ENCODE data around the gene TENT4A. TPM values are rescaled to one million over a fixed set of nuclear protein-coding genes. Genes with fewer than 3 reads are reported as not detected.

TENT4A gene
- total and polyA plus RNA-seq, 2 donors, result 13.0 to 26.8 TPM

DNA sequence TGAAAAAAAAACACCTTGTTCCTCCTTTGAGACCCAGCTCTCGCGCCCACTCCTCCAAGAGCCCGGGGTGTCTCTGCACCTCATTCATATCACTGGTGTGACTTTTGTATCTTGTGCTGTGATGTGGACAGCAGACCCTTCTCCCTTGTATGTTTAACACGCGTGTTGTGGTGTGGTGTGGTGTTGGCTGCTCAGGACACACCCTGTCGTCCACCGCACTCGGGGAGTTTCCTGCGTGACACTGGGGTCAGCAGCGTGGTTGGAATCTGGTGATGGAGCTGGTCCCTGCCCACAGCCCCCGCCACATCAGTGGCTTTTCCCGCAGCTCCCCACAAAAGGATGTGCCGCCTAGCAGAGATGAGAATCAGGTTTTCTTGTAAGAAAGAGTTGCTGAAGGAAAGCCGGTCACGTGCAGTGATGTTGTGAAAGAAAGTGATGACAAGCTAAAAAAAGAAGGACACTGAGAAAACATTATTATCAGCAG is 61.5 kb downstream of the TENT4A start:
- Histone ChIP-seq H3K4me3 (ENCODE audit: low read depth, low read length) (no peak overlapping the region), H3K36me3 (ENCODE audit: insufficient read depth) (no peaks in the 10 kb centered on the region), H3K4me1 (ENCODE audit: insufficient read depth) (no peaks in the 10 kb centered on the region), H3K27ac (ENCODE audit: low read depth) (no peak overlapping the region)
- no peak for DNase-seq (ENCODE audit: extremely low spot score)
- 67% methylated on average over 15 of the region's 15 CpGs for WGBS

DNA sequence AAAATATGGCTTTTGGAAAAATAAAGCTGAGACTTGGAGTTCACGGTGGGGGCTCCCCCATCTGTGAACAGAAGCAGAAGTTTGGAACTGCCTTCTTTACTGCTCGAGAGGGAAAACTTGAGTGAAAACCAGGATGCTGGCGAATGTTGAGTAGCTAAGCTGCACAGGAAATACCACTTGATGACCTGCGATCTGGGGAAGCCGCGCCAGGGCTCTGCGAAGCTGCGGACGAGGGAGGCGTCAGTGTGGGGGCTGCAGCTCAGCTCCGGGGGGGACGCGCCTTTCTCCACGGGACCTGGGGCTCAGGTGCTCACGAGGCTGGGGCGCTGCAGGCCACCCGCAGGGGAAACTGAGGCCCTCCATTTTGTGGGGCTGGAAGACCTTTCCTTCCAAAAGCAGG is 62.3 kb downstream of the TENT4A start:
- Histone ChIP-seq H3K27ac (ENCODE audit: low read depth) (no peak overlapping the region), H3K36me3 (ENCODE audit: insufficient read depth) (no peaks in the 10 kb centered on the region), H3K4me3 (ENCODE audit: low read depth, low read length) (no peak overlapping the region), H3K4me1 (ENCODE audit: insufficient read depth) (no peaks in the 10 kb centered on the region)
- WGBS, result 38% methylated on average over 17 of the region's 17 CpGs
- no peak for DNase-seq (ENCODE audit: extremely low spot score)

DNA sequence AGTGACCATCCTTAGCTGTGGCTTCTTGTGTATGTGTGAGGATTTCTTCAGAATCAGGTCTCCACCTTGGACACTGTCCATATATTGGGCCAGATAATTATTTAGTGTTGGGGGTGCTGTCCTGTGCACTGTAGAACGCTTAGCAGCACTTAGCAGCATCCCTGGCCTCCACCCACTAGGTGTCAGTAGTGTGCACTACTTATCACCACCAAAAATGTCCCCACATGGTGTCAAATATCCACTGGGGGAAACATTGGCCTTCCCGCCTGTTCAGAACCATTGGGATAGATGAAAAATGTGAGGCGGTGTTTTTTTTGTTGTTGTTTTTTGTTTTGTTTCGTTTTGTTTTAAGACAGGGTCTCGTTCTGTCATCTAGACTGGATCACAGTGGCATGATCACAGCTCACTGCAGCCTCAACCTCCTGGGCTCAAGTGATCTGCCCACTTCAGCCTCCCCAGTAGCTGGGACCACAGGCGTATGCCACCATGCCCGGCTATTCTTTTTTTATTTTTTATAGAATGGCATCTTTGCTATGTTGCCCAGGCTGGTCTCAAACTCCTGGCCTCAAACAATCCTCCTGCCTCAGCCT is 67.7 kb downstream of the TENT4A start:
- no peak for DNase-seq (ENCODE audit: extremely low spot score)
- H3K4me1 ChIP-seq (ENCODE audit: insufficient read depth), result no peaks in the 10 kb centered on the region
- H3K4me3 ChIP-seq (ENCODE audit: low read depth, low read length), result no peak overlapping the region
- H3K27ac ChIP-seq (ENCODE audit: low read depth), result no peak overlapping the region
- WGBS, result 90% methylated on average over 7 of the region's 7 CpGs
- no peaks in the 10 kb centered on the region for H3K36me3 ChIP-seq (ENCODE audit: insufficient read depth)

DNA sequence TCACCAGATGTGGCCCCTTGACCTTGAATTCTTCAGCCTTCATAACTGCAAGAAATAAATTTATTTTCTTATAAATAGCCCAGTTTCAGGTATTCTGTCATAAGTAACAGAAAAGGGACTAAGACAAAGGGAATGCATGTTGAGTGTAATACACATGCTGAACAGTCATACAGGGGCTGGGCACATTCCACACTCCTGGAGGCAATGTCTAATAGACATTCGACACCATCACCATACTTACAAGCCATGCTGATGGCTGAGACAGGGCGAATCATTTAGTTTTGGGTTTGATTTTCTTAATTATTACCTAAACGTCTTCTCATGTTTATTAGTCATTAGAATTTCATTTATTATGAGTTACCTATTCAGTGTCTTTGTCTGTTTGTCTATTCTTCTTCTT is 68.5 kb downstream of the TENT4A start:
- no peak for DNase-seq (ENCODE audit: extremely low spot score)
- Histone ChIP-seq H3K4me3 (ENCODE audit: low read depth, low read length) (no peak overlapping the region), H3K27ac (ENCODE audit: low read depth) (no peak overlapping the region), H3K4me1 (ENCODE audit: insufficient read depth) (no peaks in the 10 kb centered on the region), H3K36me3 (ENCODE audit: insufficient read depth) (no peaks in the 10 kb centered on the region)
- 84% methylated on average over 3 of the region's 3 CpGs for WGBS

DNA sequence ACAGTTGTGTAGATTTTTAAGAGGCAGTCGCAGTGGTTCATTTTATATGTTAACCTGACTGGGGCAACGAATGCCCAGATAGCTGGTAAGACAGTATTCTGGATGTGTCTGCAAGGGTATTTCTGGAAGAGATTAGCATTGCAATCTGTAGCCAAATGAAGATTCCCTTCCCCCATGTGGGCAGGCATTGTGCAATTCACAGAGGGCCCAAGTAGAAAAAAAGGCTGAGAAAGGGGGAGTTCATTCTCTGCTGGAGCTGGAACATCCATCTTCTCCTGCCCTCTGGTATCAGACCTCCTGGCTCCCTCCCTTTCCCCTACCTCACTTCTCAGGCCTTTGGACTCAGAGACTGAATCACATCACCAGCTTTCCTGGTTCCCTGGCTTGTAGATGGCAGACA is 70.6 kb downstream of the TENT4A start:
- 81% methylated on average over 2 of the region's 2 CpGs for WGBS
- H3K4me3 ChIP-seq (ENCODE audit: low read depth, low read length), result no peak overlapping the region
- H3K27ac ChIP-seq (ENCODE audit: low read depth), result no peak overlapping the region
- no peaks in the 10 kb centered on the region for H3K4me1 ChIP-seq (ENCODE audit: insufficient read depth)
- DNase-seq (ENCODE audit: extremely low spot score), result no peak
- H3K36me3 ChIP-seq (ENCODE audit: insufficient read depth), result no peaks in the 10 kb centered on the region

DNA sequence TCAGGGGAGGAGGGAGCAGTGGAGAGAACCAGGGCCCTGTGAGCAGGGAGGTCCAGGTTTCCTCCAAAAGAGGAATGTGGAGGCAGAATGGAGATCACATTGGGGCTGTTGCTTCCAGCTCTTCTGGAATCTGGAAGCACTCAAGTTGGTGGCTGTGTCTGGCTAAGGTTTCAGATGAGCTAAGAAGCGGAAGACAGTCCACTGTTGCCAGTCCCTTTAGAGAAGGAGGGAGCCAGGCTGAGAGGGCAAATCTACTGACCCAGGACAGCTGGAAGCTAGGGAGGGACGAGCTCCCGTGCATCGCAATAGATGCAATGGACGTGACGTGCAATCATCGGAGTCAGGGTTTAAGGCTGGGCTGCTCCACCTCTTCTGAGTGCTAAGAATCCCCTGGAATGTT is 71.2 kb downstream of the TENT4A start:
- WGBS, result 82% methylated on average over 7 of the region's 7 CpGs
- no peaks in the 10 kb centered on the region for H3K36me3 ChIP-seq (ENCODE audit: insufficient read depth)
- no peak for DNase-seq (ENCODE audit: extremely low spot score)
- no peak overlapping the region for H3K4me3 ChIP-seq (ENCODE audit: low read depth, low read length)
- H3K4me1 ChIP-seq (ENCODE audit: insufficient read depth), result no peaks in the 10 kb centered on the region
- H3K27ac ChIP-seq (ENCODE audit: low read depth), result no peak overlapping the region

DNA sequence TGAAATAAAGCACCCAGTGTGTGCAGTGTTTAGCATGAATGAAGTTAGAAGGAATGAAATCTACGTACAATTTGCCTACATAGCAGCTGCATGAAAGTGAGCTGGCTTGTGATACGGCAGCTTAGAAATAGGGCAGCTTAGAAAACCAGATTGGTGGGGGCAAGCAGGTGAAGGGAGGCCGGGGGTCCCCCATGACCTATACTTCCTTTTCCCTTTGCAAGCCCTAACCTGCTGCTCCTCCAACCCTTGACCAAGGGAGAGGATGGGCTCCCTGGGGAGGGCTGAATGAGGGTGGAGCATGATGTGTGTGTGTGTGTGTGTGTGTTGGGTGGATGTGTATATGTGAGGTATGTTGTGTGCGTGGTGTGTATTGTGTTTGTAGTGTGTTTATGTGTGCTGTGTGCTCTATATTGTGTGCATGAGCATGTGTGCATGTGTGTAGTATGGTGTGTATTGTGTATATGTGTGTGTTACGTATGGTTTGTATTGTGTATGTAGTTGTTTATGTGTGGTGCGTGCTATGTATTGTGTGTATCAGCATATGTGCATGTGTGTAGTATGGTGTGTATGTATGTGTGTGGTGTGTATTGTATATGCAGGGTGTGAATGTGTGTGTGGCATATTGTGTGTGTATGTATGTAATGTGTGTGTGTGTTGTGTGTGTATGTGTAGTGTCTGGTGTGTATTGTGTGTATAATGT is 72.1 kb downstream of the TENT4A start:
- Histone ChIP-seq H3K4me1 (ENCODE audit: insufficient read depth) (no peaks in the 10 kb centered on the region), H3K36me3 (ENCODE audit: insufficient read depth) (no peaks in the 10 kb centered on the region), H3K4me3 (ENCODE audit: low read depth, low read length) (no peak overlapping the region), H3K27ac (ENCODE audit: low read depth) (no peak overlapping the region)
- DNase-seq (ENCODE audit: extremely low spot score), result no peak
- WGBS, result 82% methylated on average over 6 of the region's 6 CpGs

DNA sequence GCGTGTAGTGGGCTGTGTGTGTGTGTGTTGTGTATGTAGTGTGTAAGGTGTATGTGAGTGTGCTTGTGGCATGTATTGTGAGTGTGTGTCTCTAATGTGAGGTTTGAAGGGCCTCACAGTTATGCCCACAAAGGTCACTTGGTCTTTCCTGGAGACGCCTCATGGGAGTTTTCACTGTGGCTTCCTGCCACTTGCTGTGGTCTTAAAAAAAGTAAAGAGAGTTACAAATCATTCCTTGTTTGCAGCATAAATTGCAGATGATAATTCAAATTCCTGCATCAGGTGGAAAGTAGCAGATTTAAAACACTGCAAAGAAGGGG is 72.6 kb downstream of the TENT4A start:
- H3K27ac ChIP-seq (ENCODE audit: low read depth), result no peak overlapping the region
- no peaks in the 10 kb centered on the region for H3K4me1 ChIP-seq (ENCODE audit: insufficient read depth)
- DNase-seq (ENCODE audit: extremely low spot score), result no peak
- no peaks in the 10 kb centered on the region for H3K36me3 ChIP-seq (ENCODE audit: insufficient read depth)
- no peak overlapping the region for H3K4me3 ChIP-seq (ENCODE audit: low read depth, low read length)
- 79% methylated on average over 2 of the region's 2 CpGs for WGBS

DNA sequence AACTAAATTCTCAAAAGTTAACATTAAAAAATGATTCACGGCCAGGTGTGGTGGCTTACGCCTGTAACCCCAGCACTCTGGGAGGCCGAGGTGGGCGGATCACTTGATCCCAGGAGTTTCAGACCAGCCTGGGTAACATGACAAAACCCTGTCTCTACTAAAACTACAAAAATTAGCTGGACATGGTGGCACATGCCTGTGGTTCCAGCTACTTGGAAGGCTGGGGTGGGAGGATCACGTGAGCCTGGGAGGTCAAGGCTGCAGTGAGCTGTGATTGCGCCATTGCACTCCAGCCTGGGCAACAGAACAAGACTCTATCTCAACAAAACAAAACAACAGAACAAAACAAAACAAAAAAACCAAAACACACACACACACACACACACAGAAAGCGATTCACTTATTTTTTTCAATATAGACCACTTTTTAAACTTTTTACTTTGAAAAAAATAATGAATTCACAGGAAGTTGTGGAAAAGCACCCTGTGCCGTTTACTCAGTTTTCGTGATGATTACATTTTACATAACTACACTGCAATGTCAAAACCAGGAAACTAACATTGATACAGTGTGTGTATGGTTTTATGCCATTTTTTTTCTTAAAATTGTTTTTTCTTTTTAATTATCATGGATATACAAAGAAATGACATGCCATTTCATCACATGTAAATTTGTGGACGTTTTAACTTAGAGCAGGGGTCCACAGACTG is 73.7 kb downstream of the TENT4A start:
- no peaks in the 10 kb centered on the region for H3K4me1 ChIP-seq (ENCODE audit: insufficient read depth)
- WGBS, result 80% methylated on average over 10 of the region's 10 CpGs

DNA sequence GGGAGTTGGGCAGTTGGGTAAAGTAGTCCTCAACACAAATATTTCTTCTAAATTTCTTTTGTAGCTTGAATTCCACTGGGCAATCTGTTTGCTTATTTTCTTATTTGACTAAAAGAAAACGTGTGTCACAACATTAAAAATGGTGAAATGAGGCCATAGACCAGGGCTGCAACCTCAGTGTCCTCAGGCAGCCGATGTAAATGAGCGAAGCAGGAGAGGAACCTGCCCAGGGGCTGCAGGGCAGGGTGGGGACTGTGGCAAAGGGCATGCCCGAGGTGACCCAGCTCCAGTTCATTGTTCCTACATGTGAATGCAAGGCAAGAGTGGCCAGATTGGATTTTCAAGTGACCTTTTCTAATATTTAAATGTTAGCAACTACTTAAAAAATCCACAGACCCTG is 74.7 kb downstream of the TENT4A start:
- Histone ChIP-seq H3K27ac (ENCODE audit: low read depth) (no peak overlapping the region), H3K4me1 (ENCODE audit: insufficient read depth) (no peaks in the 10 kb centered on the region), H3K4me3 (ENCODE audit: low read depth, low read length) (no peak overlapping the region), H3K36me3 (ENCODE audit: insufficient read depth) (no peaks in the 10 kb centered on the region)
- WGBS, result 72% methylated on average over 4 of the region's 4 CpGs
- no peak for DNase-seq (ENCODE audit: extremely low spot score)

More for the DNA sequence above, 73.7 kb downstream of the TENT4A start:
- DNase-seq (ENCODE audit: extremely low spot score), result no peak
- Histone ChIP-seq H3K27ac (ENCODE audit: low read depth) (no peak overlapping the region), H3K36me3 (ENCODE audit: insufficient read depth) (no peaks in the 10 kb centered on the region), H3K4me3 (ENCODE audit: low read depth, low read length) (no peak overlapping the region)

DNA sequence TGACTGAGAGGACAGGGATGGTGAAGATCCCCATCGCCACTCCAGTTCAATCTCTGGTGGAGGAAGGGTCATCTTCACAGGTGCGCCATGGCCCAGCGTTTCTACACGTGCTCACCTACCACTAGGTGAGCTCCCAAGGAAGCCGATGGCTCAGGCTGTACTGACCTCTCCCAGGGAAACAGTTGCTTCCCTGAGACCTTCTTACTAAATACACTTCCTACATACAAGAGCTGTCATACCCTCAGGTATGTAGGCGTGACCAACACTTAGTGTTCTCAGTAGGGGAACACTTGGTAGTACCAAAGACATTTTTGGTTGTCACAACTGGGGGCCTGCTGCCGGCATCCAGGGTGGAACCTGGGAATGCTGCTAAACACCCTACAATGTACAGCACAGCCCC is 75.2 kb downstream of the TENT4A start:
- Histone ChIP-seq H3K4me1 (ENCODE audit: insufficient read depth) (no peaks in the 10 kb centered on the region), H3K36me3 (ENCODE audit: insufficient read depth) (no peaks in the 10 kb centered on the region), H3K27ac (ENCODE audit: low read depth) (no peak overlapping the region), H3K4me3 (ENCODE audit: low read depth, low read length) (no peak overlapping the region)
- DNase-seq (ENCODE audit: extremely low spot score), result no peak
- WGBS, result 97% methylated on average over 7 of the region's 7 CpGs

DNA sequence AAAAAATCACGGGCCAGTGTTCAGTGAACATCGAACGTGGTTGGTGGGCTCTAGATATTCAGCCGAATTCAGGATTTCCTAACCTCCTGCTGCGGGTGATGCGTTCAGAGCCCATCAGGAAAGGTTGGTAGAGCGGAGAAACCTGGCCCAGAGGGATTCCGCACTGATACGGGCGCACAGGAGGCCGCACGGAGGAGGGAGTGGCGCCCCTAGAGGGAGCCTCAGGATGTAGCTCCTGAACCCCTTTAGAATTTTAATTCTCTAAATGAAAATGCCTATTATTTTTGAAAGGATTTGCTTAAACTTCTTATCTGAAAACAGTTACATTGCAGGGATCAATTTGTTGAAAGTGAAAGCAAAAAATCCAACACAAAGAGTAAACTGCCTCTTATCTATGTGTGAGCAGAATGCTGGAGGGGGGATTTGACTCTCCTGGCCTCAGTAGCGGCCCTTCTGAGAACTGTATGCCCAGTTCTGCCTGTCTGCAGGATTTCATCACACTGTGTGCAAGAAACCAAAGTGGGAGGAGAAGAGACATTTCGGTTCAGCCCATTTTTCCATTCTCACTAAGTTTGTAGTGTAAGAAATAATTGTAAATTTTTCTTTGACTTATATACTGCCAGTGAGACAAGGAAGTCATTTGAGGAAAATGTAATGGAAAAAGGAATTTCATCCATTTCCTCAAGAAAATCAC is 75.9 kb downstream of the TENT4A start:
- H3K4me3 ChIP-seq (ENCODE audit: low read depth, low read length), result no peak overlapping the region
- no peaks in the 10 kb centered on the region for H3K36me3 ChIP-seq (ENCODE audit: insufficient read depth)
- H3K27ac ChIP-seq (ENCODE audit: low read depth), result no peak overlapping the region
- DNase-seq (ENCODE audit: extremely low spot score), result no peak
- WGBS, result 76% methylated on average over 15 of the region's 15 CpGs
- no peaks in the 10 kb centered on the region for H3K4me1 ChIP-seq (ENCODE audit: insufficient read depth)

DNA sequence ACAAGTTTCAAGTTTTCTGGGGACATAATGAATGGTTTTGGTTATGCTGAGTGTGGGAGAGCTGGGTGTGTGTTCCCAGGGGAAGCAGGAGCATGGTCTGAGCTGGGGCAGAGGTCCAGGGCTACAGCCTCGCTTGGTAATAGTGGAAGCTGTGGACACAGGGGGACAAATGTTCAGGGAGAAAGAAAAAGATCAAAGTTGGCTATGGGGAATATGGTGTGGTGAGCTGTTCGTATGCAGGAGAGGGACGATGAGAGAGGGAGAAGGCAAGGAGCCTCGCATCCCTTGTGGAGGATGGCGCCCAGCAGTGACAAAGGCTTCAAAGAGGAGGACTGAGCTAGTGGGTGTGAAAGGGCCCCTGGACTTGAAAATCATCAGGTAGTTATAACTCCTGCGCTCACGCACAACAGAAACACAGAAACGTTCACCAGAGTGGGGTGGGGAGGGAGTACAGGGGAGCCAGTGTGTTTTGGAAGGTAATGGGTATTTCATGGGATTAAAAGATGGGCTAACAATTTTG is 77.2 kb downstream of the TENT4A start:
- H3K4me3 ChIP-seq (ENCODE audit: low read depth, low read length), result no peak overlapping the region
- H3K36me3 ChIP-seq (ENCODE audit: insufficient read depth), result no peaks in the 10 kb centered on the region
- WGBS, result 79% methylated on average over 8 of the region's 8 CpGs
- no peaks in the 10 kb centered on the region for H3K4me1 ChIP-seq (ENCODE audit: insufficient read depth)
- DNase-seq (ENCODE audit: extremely low spot score), result no peak
- H3K27ac ChIP-seq (ENCODE audit: low read depth), result no peak overlapping the region
